ENCODE data around the gene TNK2. TPM values are rescaled to one million over a fixed set of nuclear protein-coding genes. Genes with fewer than 3 reads are reported as not detected.

TNK2 gene
- polyA plus RNA-seq, 1 donor (not counting 4 experiments of a cell fraction or from before 2014, with no cell fraction given) = 15.8 TPM

- H3K9ac ChIP-seq (ENCODE audit: control insufficient read depth, extremely low read depth, insufficient read depth, low read length) = no peak overlapping the region
- TF ChIP-seq CTCF (optimal IDR thresholded peaks at IDR 0.05 in 1 of 3, IDR thresholded peaks at IDR 0.05 in 1 of 3, conservative IDR thresholded peaks at IDR 0.05 in 1 of 3; ENCODE audit: extremely low read depth in 1 of 3, insufficient read depth in 2 of 3, low read length in 3 of 3) (no peak), EZH2 (IDR thresholded peaks at IDR 0.05; ENCODE audit: low read length) (no peak)
Observed at GRCh38 chr3:195931582-195932273, 23.4 kb upstream of the TNK2 start.

GRCh38 chr3:195929452-195929851, 21.1 kb upstream of the TNK2 start:
- Histone ChIP-seq H3K79me2 (ENCODE audit: control insufficient read depth, insufficient read depth, low read length) (no peaks in the 10 kb centered on the region), H3K4me1 (ENCODE audit: control insufficient read depth, extremely low read depth, insufficient read depth, low read length) (no peaks in the 10 kb centered on the region), H3K9ac (ENCODE audit: control insufficient read depth, extremely low read depth, insufficient read depth, low read length) (no peak overlapping the region), H4K20me1 (ENCODE audit: control insufficient read depth, extremely low read depth, insufficient read depth, low read length) (no peaks in the 10 kb centered on the region), H3K9me1 (ENCODE audit: control insufficient read depth, extremely low read depth, insufficient read depth, low read length) (no peaks in the 10 kb centered on the region), H2AFZ (ENCODE audit: control insufficient read depth, low read length) (no peak overlapping the region), H3K27me3 (ENCODE audit: control insufficient read depth, extremely low read depth, insufficient read depth, low read length) (no peaks in the 10 kb centered on the region), H3K4me2 (ENCODE audit: control insufficient read depth, extremely low read depth, insufficient read depth, low read depth, low read length) (no peak overlapping the region), H3K27ac (ENCODE audit: control insufficient read depth, insufficient read depth, low read length) (no peak overlapping the region), H3K9me3 (ENCODE audit: control insufficient read depth, low read depth, low read length) (no peaks in the 10 kb centered on the region), H3K4me3 (ENCODE audit: control insufficient read depth in 2 of 3, extremely low read depth in 1 of 3, insufficient read depth in 2 of 3, low read depth in 1 of 3, low read length in 3 of 3) (no peak overlapping the region), H3K36me3 (ENCODE audit: control insufficient read depth in 2 of 2, extremely low read depth in 1 of 2, insufficient read depth in 2 of 2, low read length in 2 of 2) (no peaks in the 10 kb centered on the region)
- dilution Hi-C loops (cut with MboI; ENCODE audit: extremely low pct_ligation_motif_present, low sequenced_read_pairs) = no loop called here
- DNase-seq (ENCODE audit: low read depth, low spot score) (no peak), FAIRE-seq (no peak)
- TF ChIP-seq CTCF (optimal IDR thresholded peaks at IDR 0.05 in 1 of 3, IDR thresholded peaks at IDR 0.05 in 1 of 3, conservative IDR thresholded peaks at IDR 0.05 in 1 of 3; ENCODE audit: extremely low read depth in 1 of 3, insufficient read depth in 2 of 3, low read length in 3 of 3) (no peak), EZH2 (IDR thresholded peaks at IDR 0.05; ENCODE audit: low read length) (no peak)

More at GRCh38 chr3:195931582-195932273, 23.4 kb upstream of the TNK2 start:
- H3K79me2 ChIP-seq (ENCODE audit: control insufficient read depth, insufficient read depth, low read length) = no peaks in the 10 kb centered on the region
- H3K36me3 ChIP-seq (ENCODE audit: control insufficient read depth in 2 of 2, extremely low read depth in 1 of 2, insufficient read depth in 2 of 2, low read length in 2 of 2) = no peaks in the 10 kb centered on the region
- H3K9me3 ChIP-seq (ENCODE audit: control insufficient read depth, low read depth, low read length) = no peaks in the 10 kb centered on the region
- no peaks in the 10 kb centered on the region for H3K4me1 ChIP-seq (ENCODE audit: control insufficient read depth, extremely low read depth, insufficient read depth, low read length)
- no peak for FAIRE-seq
- H3K4me3 ChIP-seq (ENCODE audit: control insufficient read depth in 2 of 3, extremely low read depth in 1 of 3, insufficient read depth in 2 of 3, low read depth in 1 of 3, low read length in 3 of 3) = no peak overlapping the region
- DNase-seq (ENCODE audit: low read depth, low spot score) = no peak
- no peaks in the 10 kb centered on the region for H4K20me1 ChIP-seq (ENCODE audit: control insufficient read depth, extremely low read depth, insufficient read depth, low read length)
- no peaks in the 10 kb centered on the region for H3K27me3 ChIP-seq (ENCODE audit: control insufficient read depth, extremely low read depth, insufficient read depth, low read length)
- dilution Hi-C loops (cut with MboI; ENCODE audit: extremely low pct_ligation_motif_present, low sequenced_read_pairs) = no loop called here
- H3K4me2 ChIP-seq (ENCODE audit: control insufficient read depth, extremely low read depth, insufficient read depth, low read depth, low read length) = no peak overlapping the region
- H3K9me1 ChIP-seq (ENCODE audit: control insufficient read depth, extremely low read depth, insufficient read depth, low read length) = no peaks in the 10 kb centered on the region
- no peak overlapping the region for H2AFZ ChIP-seq (ENCODE audit: control insufficient read depth, low read length)
- H3K27ac ChIP-seq (ENCODE audit: control insufficient read depth, insufficient read depth, low read length) = no peak overlapping the region

Measured in keratinocyte (primary cell).